GM23338 (cell line): ENCODE data around the gene LDB3. TPM values are rescaled to one million over a fixed set of nuclear protein-coding genes. Genes with fewer than 3 reads are reported as not detected.

Experiments used
- ATAC-seq: fragments of 200-7000 bp; cut with Tn5 transposase; 3 replicates; pipeline ENCODE4 v1.9.1; 2020
- DNase-seq: peaks from one replicate; pipeline ENCODE4 v3.0.0-alpha.2; 2015; ENCODE audit warnings: low spot score
- H2AFZ ChIP-seq: fragments of 200-600 bp; sonication (generic); 2 replicates; pipeline ENCODE4 v1.8.0; 2016; ENCODE audit warnings: antibody characterized with exemption, mild to moderate bottlenecking, moderate library complexity
- H3F3A ChIP-seq: fragments of 200-600 bp; sonication (generic); replicated peaks from 2 replicates; pipeline ENCODE4 v1.8.0; 2017; ENCODE audit warnings: antibody characterized with exemption, mixed run types, low read depth
- H3K27ac ChIP-seq: fragments of 200-600 bp; sonication (generic); 2 replicates; pipeline ENCODE4 v1.6.1; 2016; ENCODE audit warnings: low read depth
- H3K27me3 ChIP-seq: fragments of 200-600 bp; sonication (generic); 2 replicates; pipeline ENCODE4 v1.8.0; 2016; ENCODE audit warnings: mild to moderate bottlenecking, mixed run types, moderate library complexity; ENCODE audit not compliant: insufficient read depth
- H3K36me3 ChIP-seq: fragments of 200-600 bp; sonication (generic); 2 replicates; pipeline ENCODE4 v1.8.0; 2016; ENCODE audit warnings: mild to moderate bottlenecking; ENCODE audit not compliant: insufficient read depth
- H3K4me1 ChIP-seq: fragments of 200-600 bp; sonication (generic); 2 replicates; pipeline ENCODE4 v1.8.0; 2016; ENCODE audit warnings: mild to moderate bottlenecking, moderate library complexity; ENCODE audit not compliant: insufficient read depth
- H3K4me2 ChIP-seq: fragments of 200-600 bp; sonication (generic); 2 replicates; pipeline ENCODE4 v1.7.1; 2017; ENCODE audit warnings: mixed run types
- H3K4me3 ChIP-seq: fragments of 200-600 bp; sonication (generic); 2 replicates; pipeline ENCODE4 v1.6.1; 2016; ENCODE audit warnings: mixed run types
- H3K79me2 ChIP-seq: fragments of 200-600 bp; sonication (generic); replicated peaks from 2 replicates; pipeline ENCODE4 v1.8.0; 2017; ENCODE audit warnings: mild to moderate bottlenecking; ENCODE audit not compliant: insufficient read depth
- H3K9me2 ChIP-seq: fragments of 200-600 bp; sonication (generic); 2 replicates; pipeline ENCODE4 v1.8.0; 2017; ENCODE audit not compliant: insufficient read depth
- H4K20me1 ChIP-seq: fragments of 200-600 bp; sonication (generic); replicated peaks from 2 replicates; pipeline ENCODE4 v1.8.0; 2017; ENCODE audit warnings: mild to moderate bottlenecking; ENCODE audit not compliant: insufficient read depth
- H3K27ac Mint-ChIP-seq: 2 replicates; pipeline ENCODE4 v1.8.0; 2020; ENCODE audit warnings: inconsistent platforms, mild to moderate bottlenecking, moderate library complexity, mixed read lengths
- H3K27me3 Mint-ChIP-seq: 3 replicates; pipeline ENCODE4 v1.8.0; 2022; ENCODE audit warnings: low read depth, mild to moderate bottlenecking, moderate library complexity, mixed read lengths, inconsistent platforms; ENCODE audit not compliant: insufficient read depth, poor library complexity
- H3K36me3 Mint-ChIP-seq: 3 replicates; pipeline ENCODE4 v1.8.0; 2021; ENCODE audit warnings: low read depth, mild to moderate bottlenecking, inconsistent platforms, moderate library complexity, mixed read lengths
- H3K4me1 Mint-ChIP-seq: 3 replicates; pipeline ENCODE4 v1.8.0; 2020; ENCODE audit warnings: mild to moderate bottlenecking, inconsistent platforms, mixed read lengths
- H3K4me3 Mint-ChIP-seq: 3 replicates; pipeline ENCODE4 v1.8.0; 2021; ENCODE audit warnings: moderate library complexity, mild to moderate bottlenecking, inconsistent platforms, mixed read lengths
- H3K9me3 Mint-ChIP-seq: 3 replicates; pipeline ENCODE4 v1.8.0; 2020; ENCODE audit warnings: moderate library complexity, mild to moderate bottlenecking, inconsistent platforms, mixed read lengths
- CREB1 ChIP-seq: fragments of 250-450 bp; sonication (Bioruptor Pico); IDR thresholded peaks from 2 replicates; pipeline ENCODE4 v1.5.0; 2020; ENCODE audit warnings: low read depth, mild to moderate bottlenecking, moderate library complexity
- CTCF ChIP-seq, 2 experiments: fragments of 200-600 bp in 1 of 2; sonication (generic) in 1 of 2; conservative IDR thresholded peaks; 2 replicates each; pipeline versions ENCODE4 v1.5.1 to v1.6.1; 2016 to 2017; ENCODE audit warnings: antibody characterized with exemption in 2 of 2, low read depth in 2 of 2, mild to moderate bottlenecking in 2 of 2, moderate library complexity in 1 of 2
- EZH2 ChIP-seq: fragments of 200-600 bp; sonication (generic); IDR thresholded peaks from one replicate; pipeline ENCODE4 v1.8.0; 2017; ENCODE audit warnings: antibody characterized with exemption, mild to moderate bottlenecking, low read depth; ENCODE audit not compliant: unreplicated experiment
- JUNB ChIP-seq: IDR thresholded peaks from one replicate; pipeline ENCODE4 v1.6.1; 2016; ENCODE audit warnings: antibody characterized with exemption; ENCODE audit not compliant: unreplicated experiment
- NANOG ChIP-seq: IDR thresholded peaks from 2 replicates; pipeline ENCODE4 v1.6.1; 2016; ENCODE audit warnings: antibody characterized with exemption, borderline replicate concordance
- STAT1 ChIP-seq: IDR thresholded peaks from one replicate; pipeline ENCODE4 v1.6.1; 2016; ENCODE audit warnings: antibody characterized with exemption; ENCODE audit not compliant: unreplicated experiment
- ZNF114 ChIP-seq: fragments of 250-450 bp; sonication (Bioruptor Pico); IDR thresholded peaks from 2 replicates; pipeline ENCODE4 v1.5.0; 2020; ENCODE audit warnings: mild to moderate bottlenecking, moderate library complexity
- ZNF331 ChIP-seq: fragments of 250-450 bp; sonication (Bioruptor Pico); IDR thresholded peaks from 2 replicates; pipeline ENCODE4 v1.5.0; 2020; ENCODE audit warnings: low read depth, mild to moderate bottlenecking, moderate library complexity
- ZNF462 ChIP-seq: fragments of 250-450 bp; sonication (Bioruptor Pico); IDR thresholded peaks from 2 replicates; pipeline ENCODE4 v1.5.0; 2020; ENCODE audit warnings: mild to moderate bottlenecking, moderate library complexity
- polyA plus RNA-seq: library from polyadenylated mRNA; unstranded; fragments of >200 nt; fragmentation: Nextera tagmentation; extraction: Ambion mirVana; gene quantifications from 2 replicates; pipeline ENCODE4 v1.2.1, GENCODE V29; 2016
- total RNA-seq: library from RNA; depleted of rRNA; stranded (reverse); fragments of >200 nt; shearing (Covaris generic); gene quantifications from 2 replicates; pipeline ENCODE4 v1.2.3, GENCODE V29; 2014
- TF ChIP-seq, protein P1 (sequence below): IDR thresholded peaks from one replicate; pipeline ENCODE4 v1.6.1; 2018; ENCODE audit warnings: antibody characterized with exemption; ENCODE audit not compliant: unreplicated experiment

Gene LDB3
- total and polyA plus RNA-seq, 2 experiments from 2014 or later: 0.14 to 0.16 TPM

GRCh38 chr10:86681722-86682386 is 13.5 kb downstream of the LDB3 start:
- DNase-seq (no peak), ATAC-seq (no peak; the same call in 1 of the 3 replicates)
- no peaks in the 10 kb centered on the region; the same call in 1 of the 2 replicates for H3K4me1 ChIP-seq
- no peaks in the 10 kb centered on the region for H4K20me1 ChIP-seq
- no peaks in the 10 kb centered on the region for H3K36me3 ChIP-seq
- no peaks in the 10 kb centered on the region for H3F3A ChIP-seq
- H3K4me3 Mint-ChIP-seq: no peak overlapping the region
- peaks cover 24% of the 10 kb centered on the region for H3K4me1 Mint-ChIP-seq
- no peaks in the 10 kb centered on the region for H3K9me2 ChIP-seq
- no peak overlapping the region for H3K4me2 ChIP-seq
- no peaks in the 10 kb centered on the region for H3K36me3 Mint-ChIP-seq
- no peak overlapping the region for H2AFZ ChIP-seq
- H3K4me3 ChIP-seq: no peak overlapping the region
- H3K27ac Mint-ChIP-seq: no peak overlapping the region
- H3K79me2 ChIP-seq: no peaks in the 10 kb centered on the region
- H3K9me3 Mint-ChIP-seq: no peaks in the 10 kb centered on the region
- no peak for TF ChIP-seq CREB1 (CRISPR knock-in tag)
- TF ChIP-seq, protein P1, sequence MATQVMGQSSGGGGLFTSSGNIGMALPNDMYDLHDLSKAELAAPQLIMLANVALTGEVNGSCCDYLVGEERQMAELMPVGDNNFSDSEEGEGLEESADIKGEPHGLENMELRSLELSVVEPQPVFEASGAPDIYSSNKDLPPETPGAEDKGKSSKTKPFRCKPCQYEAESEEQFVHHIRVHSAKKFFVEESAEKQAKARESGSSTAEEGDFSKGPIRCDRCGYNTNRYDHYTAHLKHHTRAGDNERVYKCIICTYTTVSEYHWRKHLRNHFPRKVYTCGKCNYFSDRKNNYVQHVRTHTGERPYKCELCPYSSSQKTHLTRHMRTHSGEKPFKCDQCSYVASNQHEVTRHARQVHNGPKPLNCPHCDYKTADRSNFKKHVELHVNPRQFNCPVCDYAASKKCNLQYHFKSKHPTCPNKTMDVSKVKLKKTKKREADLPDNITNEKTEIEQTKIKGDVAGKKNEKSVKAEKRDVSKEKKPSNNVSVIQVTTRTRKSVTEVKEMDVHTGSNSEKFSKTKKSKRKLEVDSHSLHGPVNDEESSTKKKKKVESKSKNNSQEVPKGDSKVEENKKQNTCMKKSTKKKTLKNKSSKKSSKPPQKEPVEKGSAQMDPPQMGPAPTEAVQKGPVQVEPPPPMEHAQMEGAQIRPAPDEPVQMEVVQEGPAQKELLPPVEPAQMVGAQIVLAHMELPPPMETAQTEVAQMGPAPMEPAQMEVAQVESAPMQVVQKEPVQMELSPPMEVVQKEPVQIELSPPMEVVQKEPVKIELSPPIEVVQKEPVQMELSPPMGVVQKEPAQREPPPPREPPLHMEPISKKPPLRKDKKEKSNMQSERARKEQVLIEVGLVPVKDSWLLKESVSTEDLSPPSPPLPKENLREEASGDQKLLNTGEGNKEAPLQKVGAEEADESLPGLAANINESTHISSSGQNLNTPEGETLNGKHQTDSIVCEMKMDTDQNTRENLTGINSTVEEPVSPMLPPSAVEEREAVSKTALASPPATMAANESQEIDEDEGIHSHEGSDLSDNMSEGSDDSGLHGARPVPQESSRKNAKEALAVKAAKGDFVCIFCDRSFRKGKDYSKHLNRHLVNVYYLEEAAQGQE: no peak
- TF ChIP-seq ZNF331 (CRISPR knock-in tag): no peak
- TF ChIP-seq ZNF114 (CRISPR knock-in tag): no peak
- TF ChIP-seq NANOG: no peak
- TF ChIP-seq EZH2: no peak
- no peak for TF ChIP-seq CTCF (conservative IDR thresholded peaks at IDR 0.05; ENCODE audit: low read depth in 2 of 2)
- no peak for TF ChIP-seq JUNB
- TF ChIP-seq STAT1: no peak
- TF ChIP-seq ZNF462 (CRISPR knock-in tag): no peak
- H3K27ac ChIP-seq: no peak overlapping the region
- peaks cover 11% of the 10 kb centered on the region for H3K27me3 Mint-ChIP-seq
- no peaks in the 10 kb centered on the region for H3K27me3 ChIP-seq
